Activated naive CD4-positive, alpha-beta T cell treated with anti-CD3 and anti-CD28 coated beads for 36 hours (primary cell): ENCODE data around the gene ZBTB16. TPM values are rescaled to one million over a fixed set of nuclear protein-coding genes. Genes with fewer than 3 reads are reported as not detected.

Experiments used
- CTCF ChIA-PET: fragments of 350-600 bp; sonication (Branson Sonifier 250); formaldehyde crosslinking; loops from one replicate; lab custom pipeline; 2021; ENCODE audit warnings: antibody characterized with exemption; lab: Charles Lee
- DNase-seq: peaks from one replicate; pipeline ENCODE4 v3.0.0-alpha.2; 2020
- H3K27ac Mint-ChIP-seq: one replicate; pipeline ENCODE4 v1.8.0; 2021; ENCODE audit warnings: mild to moderate bottlenecking, mixed read lengths
- H3K27me3 Mint-ChIP-seq: one replicate; pipeline ENCODE4 v1.8.0; 2021; ENCODE audit warnings: low read depth, mixed read lengths
- H3K36me3 Mint-ChIP-seq: one replicate; pipeline ENCODE4 v1.8.0; 2021; ENCODE audit warnings: low read depth, mixed read lengths
- H3K4me1 Mint-ChIP-seq: one replicate; pipeline ENCODE4 v1.8.0; 2021; ENCODE audit warnings: low read depth, mixed read lengths
- H3K4me3 Mint-ChIP-seq: one replicate; pipeline ENCODE4 v1.8.0; 2021; ENCODE audit warnings: mild to moderate bottlenecking, moderate library complexity, mixed read lengths
- H3K9me3 Mint-ChIP-seq: one replicate; pipeline ENCODE4 v1.8.0; 2021; ENCODE audit warnings: mixed read lengths
- intact Hi-C: fragments of 100-400 bp; cut with micrococcal nuclease; formaldehyde crosslinking; loops from one replicate; pipeline ENCODE4 v1.15.1; 2023
- total RNA-seq, 2 experiments: library from RNA; stranded (reverse); gene quantifications; one replicate each; pipeline ENCODE4 v1.2.3, GENCODE V29; 2021

The ZBTB16 gene
- total RNA-seq, 2 experiments from 2014 or later = 1.5 to 2.3 TPM

GRCh38 chr11:114169321-114169749, 109.8 kb downstream of the ZBTB16 start:
- Mint-ChIP-seq H3K9me3 (no peaks in the 10 kb centered on the region), H3K4me1 (peaks cover 95% of the 10 kb centered on the region), H3K27ac (no peak overlapping the region), H3K27me3 (no peaks in the 10 kb centered on the region), H3K4me3 (no peak overlapping the region), H3K36me3 (no peaks in the 10 kb centered on the region)
- DNase-seq = no peak
- CTCF ChIA-PET = interaction anchor here (0.7 kb wide), 1 partner anchor 154 kb away, joined by 3 read pairs; no protein-coding TSS in a partner anchor
- intact Hi-C loops = no loop called here

- Mint-ChIP-seq H3K27ac (no peak overlapping the region), H3K36me3 (no peaks in the 10 kb centered on the region), H3K27me3 (no peaks in the 10 kb centered on the region)
These were observed 110.3 kb downstream of the ZBTB16 start for GRCh38 chr11:114169821-114170220.

GRCh38 chr11:114170226-114170625, 110.7 kb downstream of the ZBTB16 start:
- Mint-ChIP-seq H3K9me3 (no peaks in the 10 kb centered on the region), H3K36me3 (no peaks in the 10 kb centered on the region), H3K27me3 (no peaks in the 10 kb centered on the region), H3K4me3 (no peak overlapping the region), H3K27ac (no peak overlapping the region), H3K4me1 (peaks cover 97% of the 10 kb centered on the region)
- no peak for DNase-seq
- intact Hi-C loops = loop anchor here (10.0 kb wide), 1 partner anchor 235 kb away; the partner anchor contains the start of genes C11orf71 and RBM7
- CTCF ChIA-PET = interaction anchor here (1.0 kb wide), 1 partner anchor 10 kb away, joined by 3 read pairs; no protein-coding TSS in a partner anchor

More at GRCh38 chr11:114169821-114170220, 110.3 kb downstream of the ZBTB16 start:
- CTCF ChIA-PET = interaction anchor here (1.0 kb wide), 1 partner anchor 10 kb away, joined by 3 read pairs; no protein-coding TSS in a partner anchor
- Mint-ChIP-seq H3K9me3 (no peaks in the 10 kb centered on the region), H3K4me1 (peaks cover 95% of the 10 kb centered on the region), H3K4me3 (no peak overlapping the region)
- no peak for DNase-seq
- intact Hi-C loops = loop anchor here (10.0 kb wide), 1 partner anchor 235 kb away; the partner anchor contains the start of genes C11orf71 and RBM7

GRCh38 chr11:114171257-114172054, 111.9 kb downstream of the ZBTB16 start:
- Mint-ChIP-seq H3K27me3 (no peaks in the 10 kb centered on the region), H3K4me1 (peaks cover 88% of the 10 kb centered on the region), H3K36me3 (no peaks in the 10 kb centered on the region), H3K9me3 (no peaks in the 10 kb centered on the region), H3K27ac (no peak overlapping the region), H3K4me3 (no peak overlapping the region)
- no peak for DNase-seq
- intact Hi-C loops = loop anchor here (10.0 kb wide), 1 partner anchor 233 kb away; the partner anchor contains the start of genes C11orf71 and RBM7
- CTCF ChIA-PET = interaction anchor here (0.8 to 1.8 kb wide), 5 partner anchors 10 to 359 kb away, joined by 3 to 8 read pairs (median 3); no protein-coding TSS in a partner anchor

GRCh38 chr11:114172055-114172861, 112.7 kb downstream of the ZBTB16 start:
- H3K36me3 Mint-ChIP-seq = no peaks in the 10 kb centered on the region
- H3K27me3 Mint-ChIP-seq = no peaks in the 10 kb centered on the region
- intact Hi-C loops = loop anchor here (10.0 kb wide), 1 partner anchor 233 kb away; the partner anchor contains the start of genes C11orf71 and RBM7
- peak overlapping the region; percentile 10 for H3K4me3 Mint-ChIP-seq
- CTCF ChIA-PET = interaction anchor here (0.6 to 1.8 kb wide), 4 partner anchors 9 to 38 kb away, joined by 3 to 8 read pairs (median 3); no protein-coding TSS in a partner anchor
- peaks cover 80% of the 10 kb centered on the region for H3K4me1 Mint-ChIP-seq
- no peaks in the 10 kb centered on the region for H3K9me3 Mint-ChIP-seq
- peak overlapping the region; percentile 13 for H3K27ac Mint-ChIP-seq
- DNase-seq = no peak

GRCh38 chr11:114172871-114173444, 113.4 kb downstream of the ZBTB16 start:
- peak overlapping the region; percentile 10 for H3K4me3 Mint-ChIP-seq
- peaks cover 75% of the 10 kb centered on the region for H3K4me1 Mint-ChIP-seq
- no peak for DNase-seq
- intact Hi-C loops = loop anchor here (10.0 kb wide), 1 partner anchor 232 kb away; the partner anchor contains the start of genes C11orf71 and RBM7
- CTCF ChIA-PET = interaction anchor here (0.6 kb wide), 1 partner anchor 13 kb away, joined by 3 read pairs; no protein-coding TSS in a partner anchor
- H3K36me3 Mint-ChIP-seq = no peaks in the 10 kb centered on the region
- H3K27me3 Mint-ChIP-seq = no peaks in the 10 kb centered on the region
- H3K27ac Mint-ChIP-seq = no peak overlapping the region
- H3K9me3 Mint-ChIP-seq = no peaks in the 10 kb centered on the region

- no peak for DNase-seq
- Mint-ChIP-seq H3K36me3 (no peaks in the 10 kb centered on the region), H3K27ac (no peak overlapping the region), H3K4me3 (no peak overlapping the region), H3K27me3 (no peaks in the 10 kb centered on the region), H3K4me1 (peaks cover 73% of the 10 kb centered on the region), H3K9me3 (no peaks in the 10 kb centered on the region)
- intact Hi-C loops = loop anchor here (1.0 to 10.0 kb wide), 2 partner anchors 9 to 231 kb away; partner anchors contain the start of genes C11orf71 and RBM7
- CTCF ChIA-PET = no interaction called here
These were observed 114.3 kb downstream of the ZBTB16 start for GRCh38 chr11:114173843-114174242.

- CTCF ChIA-PET = interaction anchor here (1.1 kb wide), 1 partner anchor 8 kb away, joined by 3 read pairs; no protein-coding TSS in a partner anchor
- peaks cover 73% of the 10 kb centered on the region for H3K4me1 Mint-ChIP-seq
- H3K36me3 Mint-ChIP-seq = no peaks in the 10 kb centered on the region
- no peak overlapping the region for H3K4me3 Mint-ChIP-seq
- no peak for DNase-seq
- H3K9me3 Mint-ChIP-seq = no peaks in the 10 kb centered on the region
- intact Hi-C loops = loop anchor here (1.0 to 10.0 kb wide), 3 partner anchors 8 to 403 kb away; partner anchors contain the start of genes C11orf71, RBM7 and ZW10
- no peak overlapping the region for H3K27ac Mint-ChIP-seq
- no peaks in the 10 kb centered on the region for H3K27me3 Mint-ChIP-seq
These were observed 115.4 kb downstream of the ZBTB16 start for GRCh38 chr11:114174712-114175495.

- Mint-ChIP-seq H3K4me3 (no peak overlapping the region), H3K27me3 (no peaks in the 10 kb centered on the region), H3K27ac (no peak overlapping the region)
These were observed 116.2 kb downstream of the ZBTB16 start for GRCh38 chr11:114175706-114176105.

GRCh38 chr11:114176321-114176720, 116.8 kb downstream of the ZBTB16 start:
- Mint-ChIP-seq H3K27me3 (no peaks in the 10 kb centered on the region), H3K27ac (no peak overlapping the region), H3K4me1 (peaks cover 74% of the 10 kb centered on the region), H3K36me3 (no peaks in the 10 kb centered on the region), H3K4me3 (no peak overlapping the region), H3K9me3 (no peaks in the 10 kb centered on the region)
- DNase-seq = no peak
- CTCF ChIA-PET = no interaction called here
- intact Hi-C loops = loop anchor here (5.0 to 10.0 kb wide), 2 partner anchors 228 to 404 kb away; partner anchors contain the start of genes C11orf71, RBM7 and ZW10

More at GRCh38 chr11:114175706-114176105, 116.2 kb downstream of the ZBTB16 start:
- H3K36me3 Mint-ChIP-seq = no peaks in the 10 kb centered on the region
- no peak for DNase-seq
- CTCF ChIA-PET = no interaction called here
- peaks cover 74% of the 10 kb centered on the region for H3K4me1 Mint-ChIP-seq
- intact Hi-C loops = loop anchor here (5.0 to 10.0 kb wide), 2 partner anchors 229 to 403 kb away; partner anchors contain the start of genes C11orf71, RBM7 and ZW10
- H3K9me3 Mint-ChIP-seq = no peaks in the 10 kb centered on the region
